HCT116 (cell line): ENCODE measurements around the gene CFAP99. TPM values are rescaled to one million over a fixed set of nuclear protein-coding genes. Genes with fewer than 3 reads are reported as not detected.

Experiments
- ATAC-seq: fragments of 200-7000 bp; cut with Tn5 transposase; 2 replicates; pipeline ENCODE4 v1.9.1; 2020; ENCODE audit warnings: mild to moderate bottlenecking, moderate library complexity
- BruUV-seq: library from RNA; stranded (reverse); fragments of 400-500 nt; replicated peaks from 2 replicates; lab custom pipeline; 2021; lab: Mats Ljungman, UMichigan
- CTCF ChIA-PET: fragments of 300-600 bp; sonication (Branson Sonifier 250); formaldehyde crosslinking; loops from one replicate; lab custom pipeline; 2021; ENCODE audit warnings: antibody characterized with exemption; lab: Charles Lee
- POLR2A ChIA-PET: fragments of 300-600, 350-600 bp; sonication (Branson Sonifier 250); formaldehyde crosslinking; loops from one replicate; lab custom pipeline; 2021; ENCODE audit warnings: antibody characterized with exemption; lab: Charles Lee
- RAD21 ChIA-PET, 2 experiments: fragments of 300-600 bp; sonication (Branson Sonifier 250); formaldehyde crosslinking; loops; one replicate each; lab custom pipeline; 2023; ENCODE audit warnings: low total read pairs in 2 of 2; ENCODE audit not compliant: uncharacterized antibody in 2 of 2, unreplicated experiment in 2 of 2, low non-redundant PET in 1 of 2; lab: Charles Lee
- DNase-seq: peaks from one replicate; pipeline ENCODE4 v3.0.0-alpha.2; 2010; ENCODE audit warnings: low read depth, low spot score
- H2AFZ ChIP-seq: fragments of 200-600 bp; shearing (Covaris generic), sonication (generic); 2 replicates; pipeline ENCODE4 v1.6.1; 2017; ENCODE audit warnings: low read depth, mixed run types, mixed read lengths, antibody characterized with exemption, low read length; ENCODE audit not compliant: poor library complexity, severe bottlenecking
- H3K27ac ChIP-seq: 2 replicates; pipeline ENCODE4 v1.5.1; 2012; ENCODE audit warnings: low read depth, low read length
- H3K27me3 ChIP-seq: fragments of 200-600 bp; sonication (generic); 2 replicates; pipeline ENCODE4 v1.6.1; 2016; ENCODE audit warnings: mixed run types, low read length, mixed read lengths; ENCODE audit not compliant: insufficient read depth
- H3K36me3 ChIP-seq, 2 experiments: fragments of 200-500 bp in 1 of 2; fragments of 200-600 bp in 1 of 2; sonication (Bioruptor generic) in 1 of 2; sonication (generic) in 1 of 2; 2 replicates each; pipeline versions ENCODE4 v1.5.1 to v1.6.1; 2014 to 2016; ENCODE audit warnings: low read length in 2 of 2, inconsistent platforms in 1 of 2, mixed read lengths in 1 of 2, mixed run types in 1 of 2; ENCODE audit not compliant: insufficient read depth in 2 of 2, control insufficient read depth in 1 of 2
- H3K4me1 ChIP-seq, 2 experiments: fragments of 200-600 bp in 1 of 2; sonication (generic) in 1 of 2; 2 replicates each; pipeline versions ENCODE4 v1.5.1 to v1.6.1; 2012 to 2017; ENCODE audit warnings: low read length in 2 of 2, inconsistent platforms in 1 of 2, mild to moderate bottlenecking in 1 of 2, mixed read lengths in 1 of 2, mixed run types in 1 of 2, moderate library complexity in 1 of 2; ENCODE audit not compliant: insufficient read depth in 2 of 2, control insufficient read depth in 1 of 2
- H3K4me2 ChIP-seq: fragments of 200-600 bp; sonication (generic); 2 replicates; pipeline ENCODE4 v1.6.1; 2017; ENCODE audit warnings: mixed run types, low read length, mixed read lengths
- H3K4me3 ChIP-seq, 2 experiments: fragments of 200-600 bp in 1 of 2; sonication (generic) in 1 of 2; replicated peaks in 1 of 2; 2 replicates each; pipeline ENCODE4 v1.5.1; 2011 to 2016; ENCODE audit warnings: low read length in 2 of 2, control low read depth in 1 of 2, low read depth in 1 of 2, mild to moderate bottlenecking in 1 of 2, mixed read lengths in 1 of 2, mixed run types in 1 of 2
- H3K79me2 ChIP-seq: fragments of 200-600 bp; sonication (generic); 2 replicates; pipeline ENCODE4 v1.6.1; 2017; ENCODE audit warnings: mild to moderate bottlenecking, mixed run types, low read length, moderate library complexity, mixed read lengths; ENCODE audit not compliant: insufficient read depth
- H3K9ac ChIP-seq: fragments of 200-600 bp; sonication (generic); 2 replicates; pipeline ENCODE4 v1.6.1; 2016; ENCODE audit warnings: low read length, mixed read lengths
- H3K9me2 ChIP-seq: fragments of 200-600 bp; sonication (generic), shearing (Covaris generic); 2 replicates; pipeline ENCODE4 v1.6.1; 2017; ENCODE audit warnings: mixed run types, mild to moderate bottlenecking, moderate library complexity; ENCODE audit not compliant: insufficient read depth
- H3K9me3 ChIP-seq, 2 experiments: fragments of 200-500 bp in 1 of 2; fragments of 200-600 bp in 1 of 2; sonication (Bioruptor generic) in 1 of 2; sonication (generic) in 1 of 2; 2 replicates each; pipeline ENCODE4 v1.6.1; 2014 to 2017; ENCODE audit warnings: low read length in 2 of 2, mixed read lengths in 2 of 2, inconsistent platforms in 1 of 2, low read depth in 1 of 2, mild to moderate bottlenecking in 1 of 2, mixed run types in 1 of 2, moderate library complexity in 1 of 2; ENCODE audit not compliant: control insufficient read depth in 1 of 2, insufficient read depth in 1 of 2
- H4K20me1 ChIP-seq: fragments of 200-600 bp; sonication (generic), shearing (Covaris generic); 2 replicates; pipeline ENCODE4 v1.6.1; 2017; ENCODE audit warnings: mixed run types, mild to moderate bottlenecking, moderate library complexity; ENCODE audit not compliant: insufficient read depth
- CBX3 ChIP-seq: IDR thresholded peaks from 2 replicates; pipeline ENCODE4 v1.6.1; 2012; ENCODE audit warnings: low read depth
- EGR1 ChIP-seq: IDR thresholded peaks from 2 replicates; pipeline ENCODE4 v1.6.1; 2012; ENCODE audit warnings: low read depth
- ELF1 ChIP-seq: IDR thresholded peaks from 2 replicates; pipeline ENCODE4 v1.6.1; 2012; ENCODE audit warnings: low read depth, borderline replicate concordance
- EZH2 ChIP-seq: fragments of 200-600 bp; sonication (generic); IDR thresholded peaks from 2 replicates; pipeline ENCODE4 v1.6.1; 2017; ENCODE audit warnings: antibody characterized with exemption, mixed run types
- FOSL1 ChIP-seq: IDR thresholded peaks from 2 replicates; pipeline ENCODE4 v1.6.1; 2012; ENCODE audit warnings: low read depth
- POLR2A ChIP-seq: IDR thresholded peaks from 2 replicates; pipeline ENCODE4 v1.7.0; 2011; ENCODE audit warnings: borderline replicate concordance; ENCODE audit not compliant: insufficient read depth, insufficient read length; ENCODE audit errors: extremely low read depth
- RAD21 ChIP-seq: IDR thresholded peaks from 2 replicates; pipeline ENCODE4 v1.6.1; 2012; ENCODE audit warnings: low read depth, mild to moderate bottlenecking
- SIN3A ChIP-seq: IDR thresholded peaks from 2 replicates; pipeline ENCODE4 v1.6.1; 2012; ENCODE audit warnings: low read depth
- SP1 ChIP-seq: IDR thresholded peaks from 2 replicates; pipeline ENCODE4 v1.6.1; 2012; ENCODE audit warnings: low read depth
- SRF ChIP-seq: IDR thresholded peaks from 2 replicates; pipeline ENCODE4 v1.6.1; 2012; ENCODE audit warnings: low read depth
- YY1 ChIP-seq: IDR thresholded peaks from 2 replicates; pipeline ENCODE4 v1.6.1; 2011; ENCODE audit warnings: low read length, low read depth, moderate library complexity, mild to moderate bottlenecking; ENCODE audit not compliant: insufficient replicate concordance; ENCODE audit errors: extremely low read depth
- ZFX ChIP-seq: fragments of 450-650 bp; IDR thresholded peaks from 2 replicates; pipeline ENCODE4 v1.6.1; 2017
- ZNF274 ChIP-seq: fragments of 200-500 bp; sonication (Bioruptor generic); IDR thresholded peaks from 2 replicates; pipeline ENCODE4 v1.6.1; 2014; ENCODE audit warnings: mild to moderate bottlenecking, low read depth, low read length, inconsistent platforms
- intact Hi-C: fragments of 100-400 bp; cut with micrococcal nuclease; formaldehyde crosslinking; loops from 2 replicates; pipeline ENCODE4 v1.10.0; 2022
- total RNA-seq: library from RNA; stranded (reverse); gene quantifications from one replicate; pipeline ENCODE4 v1.2.1, GENCODE V29; 2021; ENCODE audit not compliant: unreplicated experiment
- TF ChIP-seq, protein P1 (sequence below), 3 experiments: fragments of 200-600 bp in 1 of 3; sonication (generic) in 1 of 3; IDR thresholded peaks in 2 of 3; conservative IDR thresholded peaks in 1 of 3; 2 replicates each; pipeline ENCODE4 v1.5.1; 2012 to 2017; ENCODE audit warnings: low read depth in 2 of 3, low read length in 2 of 3, antibody characterized with exemption in 1 of 3, borderline replicate concordance in 1 of 3, control low read depth in 1 of 3, mild to moderate bottlenecking in 1 of 3, mixed read lengths in 1 of 3, mixed run types in 1 of 3, moderate library complexity in 1 of 3; ENCODE audit not compliant: insufficient read depth in 1 of 3
- TF ChIP-seq, protein P2 (sequence below): IDR thresholded peaks from 2 replicates; pipeline ENCODE4 v1.6.1; 2011; ENCODE audit warnings: mild to moderate bottlenecking, low read length, moderate library complexity; ENCODE audit not compliant: insufficient replicate concordance; ENCODE audit errors: extremely low read depth
- TF ChIP-seq, protein P3 (sequence below): IDR thresholded peaks from 2 replicates; pipeline ENCODE4 v1.6.1; 2012
- TF ChIP-seq, protein P4 (sequence below): IDR thresholded peaks from 2 replicates; pipeline ENCODE4 v1.6.1; 2012

The CFAP99 gene
- total RNA-seq, 1 experiment from 2014 or later = 0.42 TPM

DNA sequence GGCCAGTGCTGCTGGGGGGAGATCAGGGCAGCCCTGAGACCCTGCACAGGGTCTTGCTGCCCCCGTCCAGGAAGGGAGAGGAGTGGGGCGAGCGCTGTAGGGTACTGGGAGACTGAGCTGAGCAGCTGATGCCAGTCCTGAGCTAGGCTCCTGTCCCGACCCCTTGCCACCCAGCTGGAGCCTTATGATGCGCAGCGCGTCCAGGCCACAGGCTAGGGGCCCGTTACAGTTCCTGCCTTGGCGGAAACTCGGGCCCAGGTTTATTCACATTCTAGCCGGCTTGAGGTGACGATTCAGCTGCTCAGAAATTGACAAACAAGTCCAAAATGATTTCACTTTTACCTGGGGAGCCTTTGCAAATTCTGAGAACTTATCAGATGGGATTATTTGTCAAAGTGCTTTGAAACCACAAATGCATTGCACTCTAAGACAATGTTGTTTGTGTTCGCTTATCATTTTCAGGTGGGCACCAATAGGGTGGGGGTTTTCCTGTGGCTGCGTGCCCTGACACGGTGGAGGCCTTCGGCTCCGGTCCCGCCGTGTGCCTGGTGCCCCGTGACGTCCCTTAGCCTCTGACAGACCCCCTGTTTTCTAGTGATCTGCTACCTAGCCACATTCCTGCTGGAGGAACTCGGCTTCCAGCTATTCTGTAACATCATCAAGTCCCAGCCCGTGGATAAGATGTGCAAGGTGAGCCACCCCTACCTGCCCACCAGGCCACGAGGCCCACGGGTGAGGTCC is 18.9 kb downstream of the CFAP99 start:
- Histone ChIP-seq H3K4me1 (peaks cover 4 to 10% of the 10 kb centered on the region in 2 experiments; a peak in 3 of 4 replicates), H3K27me3 (no peaks in the 10 kb centered on the region), H3K9me2 (no peaks in the 10 kb centered on the region), H3K4me2 (no peak overlapping the region), H3K9ac (no peak overlapping the region), H3K27ac (no peak overlapping the region), H3K9me3 (no peaks in the 10 kb centered on the region), H4K20me1 (no peaks in the 10 kb centered on the region), H3K4me3 (no peak overlapping the region), H3K36me3 (no peaks in the 10 kb centered on the region), H3K79me2 (no peaks in the 10 kb centered on the region), H2AFZ (no peak overlapping the region)
- TF ChIP-seq YY1 = no peak
- no peak for TF ChIP-seq ZNF274
- no peak for TF ChIP-seq POLR2A
- TF ChIP-seq CBX3 = no peak
- TF ChIP-seq, protein P1, sequence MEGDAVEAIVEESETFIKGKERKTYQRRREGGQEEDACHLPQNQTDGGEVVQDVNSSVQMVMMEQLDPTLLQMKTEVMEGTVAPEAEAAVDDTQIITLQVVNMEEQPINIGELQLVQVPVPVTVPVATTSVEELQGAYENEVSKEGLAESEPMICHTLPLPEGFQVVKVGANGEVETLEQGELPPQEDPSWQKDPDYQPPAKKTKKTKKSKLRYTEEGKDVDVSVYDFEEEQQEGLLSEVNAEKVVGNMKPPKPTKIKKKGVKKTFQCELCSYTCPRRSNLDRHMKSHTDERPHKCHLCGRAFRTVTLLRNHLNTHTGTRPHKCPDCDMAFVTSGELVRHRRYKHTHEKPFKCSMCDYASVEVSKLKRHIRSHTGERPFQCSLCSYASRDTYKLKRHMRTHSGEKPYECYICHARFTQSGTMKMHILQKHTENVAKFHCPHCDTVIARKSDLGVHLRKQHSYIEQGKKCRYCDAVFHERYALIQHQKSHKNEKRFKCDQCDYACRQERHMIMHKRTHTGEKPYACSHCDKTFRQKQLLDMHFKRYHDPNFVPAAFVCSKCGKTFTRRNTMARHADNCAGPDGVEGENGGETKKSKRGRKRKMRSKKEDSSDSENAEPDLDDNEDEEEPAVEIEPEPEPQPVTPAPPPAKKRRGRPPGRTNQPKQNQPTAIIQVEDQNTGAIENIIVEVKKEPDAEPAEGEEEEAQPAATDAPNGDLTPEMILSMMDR (IDR thresholded peaks at IDR 0.05 in 2 of 3, conservative IDR thresholded peaks at IDR 0.05 in 1 of 3; ENCODE audit: borderline replicate concordance in 1 of 3, insufficient read depth in 1 of 3, low read depth in 2 of 3, low read length in 2 of 3) = no peak
- TF ChIP-seq SRF = no peak
- no peak for TF ChIP-seq EGR1
- TF ChIP-seq ZFX = no peak
- TF ChIP-seq RAD21 = no peak
- TF ChIP-seq, protein P2, sequence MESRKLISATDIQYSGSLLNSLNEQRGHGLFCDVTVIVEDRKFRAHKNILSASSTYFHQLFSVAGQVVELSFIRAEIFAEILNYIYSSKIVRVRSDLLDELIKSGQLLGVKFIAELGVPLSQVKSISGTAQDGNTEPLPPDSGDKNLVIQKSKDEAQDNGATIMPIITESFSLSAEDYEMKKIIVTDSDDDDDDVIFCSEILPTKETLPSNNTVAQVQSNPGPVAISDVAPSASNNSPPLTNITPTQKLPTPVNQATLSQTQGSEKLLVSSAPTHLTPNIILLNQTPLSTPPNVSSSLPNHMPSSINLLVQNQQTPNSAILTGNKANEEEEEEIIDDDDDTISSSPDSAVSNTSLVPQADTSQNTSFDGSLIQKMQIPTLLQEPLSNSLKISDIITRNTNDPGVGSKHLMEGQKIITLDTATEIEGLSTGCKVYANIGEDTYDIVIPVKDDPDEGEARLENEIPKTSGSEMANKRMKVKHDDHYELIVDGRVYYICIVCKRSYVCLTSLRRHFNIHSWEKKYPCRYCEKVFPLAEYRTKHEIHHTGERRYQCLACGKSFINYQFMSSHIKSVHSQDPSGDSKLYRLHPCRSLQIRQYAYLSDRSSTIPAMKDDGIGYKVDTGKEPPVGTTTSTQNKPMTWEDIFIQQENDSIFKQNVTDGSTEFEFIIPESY = no peak
- TF ChIP-seq EZH2 = no peak
- TF ChIP-seq SP1 = no peak
- no peak for TF ChIP-seq SIN3A
- TF ChIP-seq, protein P3, sequence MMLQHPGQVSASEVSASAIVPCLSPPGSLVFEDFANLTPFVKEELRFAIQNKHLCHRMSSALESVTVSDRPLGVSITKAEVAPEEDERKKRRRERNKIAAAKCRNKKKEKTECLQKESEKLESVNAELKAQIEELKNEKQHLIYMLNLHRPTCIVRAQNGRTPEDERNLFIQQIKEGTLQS = no peak
- TF ChIP-seq, protein P4, sequence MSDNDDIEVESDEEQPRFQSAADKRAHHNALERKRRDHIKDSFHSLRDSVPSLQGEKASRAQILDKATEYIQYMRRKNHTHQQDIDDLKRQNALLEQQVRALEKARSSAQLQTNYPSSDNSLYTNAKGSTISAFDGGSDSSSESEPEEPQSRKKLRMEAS = no peak
- no peak for TF ChIP-seq ELF1
- TF ChIP-seq FOSL1 = no peak
- ChIA-PET POLR2A (no interaction called here), RAD21 (no interaction called here), CTCF (no interaction called here)
- BruUV-seq = no TSS peak
- intact Hi-C loops = no loop called here
- no peak for DNase-seq
- no peak for ATAC-seq
